Stimulated activated CD4-positive, alpha-beta T cell treated with anti-CD3 and anti-CD28 coated beads, Interleukin-2, amount 100 ng/mL, for 4 hours (primary cell): ENCODE results near the gene LSAMP.

ENCODE experiments used
- DNase-seq: peaks from one replicate; pipeline ENCODE4 v3.0.0-alpha.2; 2020; ENCODE audit warnings: low read depth

Gene LSAMP

GRCh38 chr3:116432795-116433194 lies 12.5 kb downstream of the LSAMP start:
- DNase-seq: no peak

DNA sequence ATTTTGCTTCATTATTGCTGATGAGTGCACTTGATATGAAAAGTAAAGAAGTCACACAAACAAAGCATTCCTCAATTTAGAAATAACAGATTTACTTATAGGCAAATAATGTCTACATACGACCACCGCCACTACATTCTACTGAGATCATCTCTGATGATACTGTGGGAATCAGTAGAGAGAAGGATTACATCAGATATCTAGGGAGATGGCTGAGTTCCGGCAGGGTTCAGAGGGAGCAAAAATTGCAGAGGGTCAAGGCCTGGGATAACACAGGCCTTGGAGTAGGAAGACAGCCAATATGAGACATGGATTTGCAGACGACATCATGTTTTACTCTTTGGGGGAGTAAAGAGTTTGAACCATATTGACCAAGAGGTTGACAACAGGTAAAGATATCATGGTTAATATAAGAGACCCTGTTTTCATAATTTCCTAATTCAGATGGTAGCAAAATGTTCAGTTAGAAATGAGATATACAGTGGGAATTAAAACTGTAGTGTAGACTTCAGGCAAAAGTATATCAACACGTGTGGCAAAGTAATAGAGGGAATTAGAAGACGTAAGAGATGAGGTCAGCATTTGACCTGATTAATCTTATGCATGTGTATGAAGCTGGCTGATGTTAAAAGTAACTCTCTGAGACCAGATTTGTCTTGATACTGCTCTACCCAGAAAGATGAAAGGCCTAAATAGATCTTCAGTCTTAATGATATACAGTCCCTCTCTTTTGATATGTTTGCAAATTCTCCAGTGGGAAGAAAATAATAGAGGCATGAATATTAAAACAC lies 15.6 kb downstream of the LSAMP start:
- no peak for DNase-seq

- DNase-seq: no peak
Observed at GRCh38 chr3:116426036-116426435, 19.3 kb downstream of the LSAMP start.

- DNase-seq: no peak
Observed at GRCh38 chr3:116425126-116425525, 20.2 kb downstream of the LSAMP start.

GRCh38 chr3:116423945-116424344 lies 21.3 kb downstream of the LSAMP start:
- no peak for DNase-seq

- no peak for DNase-seq
Observed at GRCh38 chr3:116423374-116423773, 21.9 kb downstream of the LSAMP start.

DNA sequence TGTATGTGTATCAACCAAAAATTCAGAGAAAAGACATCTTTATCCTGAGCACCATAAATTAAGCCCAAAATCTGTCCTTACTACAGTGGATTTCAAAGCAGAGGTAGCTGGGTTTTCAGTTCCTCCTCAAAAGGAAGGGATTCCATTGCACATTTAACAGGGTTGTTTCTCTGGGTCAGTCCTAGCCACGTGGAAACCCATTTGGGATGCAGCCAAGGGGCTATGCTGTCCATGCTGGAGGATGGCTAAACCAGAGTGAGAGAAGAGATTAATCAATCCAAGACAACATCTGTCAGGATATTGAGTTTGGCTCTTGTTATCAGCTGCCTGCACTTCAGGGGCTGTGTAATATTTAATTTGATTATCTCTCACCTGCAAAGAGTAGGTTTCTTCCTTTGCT lies 28.1 kb downstream of the LSAMP start:
- DNase-seq: no peak

GRCh38 chr3:116413319-116413718 lies 32.0 kb downstream of the LSAMP start:
- no peak for DNase-seq

DNA sequence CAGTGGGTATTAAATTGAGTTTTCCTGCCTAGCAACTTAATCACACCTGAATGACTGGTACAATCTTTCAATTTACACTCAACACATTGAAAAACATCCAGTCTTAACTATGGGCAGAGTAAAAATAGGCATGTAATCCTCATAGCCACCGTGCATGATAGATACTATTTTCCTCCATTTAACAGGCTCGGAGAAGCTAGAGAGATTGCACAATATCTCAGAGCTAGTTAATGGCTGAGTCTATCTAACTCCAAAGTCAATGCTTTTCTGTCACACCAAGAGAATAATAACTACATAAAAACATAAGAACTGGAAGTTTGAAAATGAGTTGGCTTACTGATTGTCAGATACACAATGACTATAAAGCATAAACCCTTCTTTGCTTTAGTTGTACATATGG lies 36.8 kb downstream of the LSAMP start:
- DNase-seq: no peak

GRCh38 chr3:116405231-116405630 lies 40.1 kb downstream of the LSAMP start:
- DNase-seq: no peak

DNA sequence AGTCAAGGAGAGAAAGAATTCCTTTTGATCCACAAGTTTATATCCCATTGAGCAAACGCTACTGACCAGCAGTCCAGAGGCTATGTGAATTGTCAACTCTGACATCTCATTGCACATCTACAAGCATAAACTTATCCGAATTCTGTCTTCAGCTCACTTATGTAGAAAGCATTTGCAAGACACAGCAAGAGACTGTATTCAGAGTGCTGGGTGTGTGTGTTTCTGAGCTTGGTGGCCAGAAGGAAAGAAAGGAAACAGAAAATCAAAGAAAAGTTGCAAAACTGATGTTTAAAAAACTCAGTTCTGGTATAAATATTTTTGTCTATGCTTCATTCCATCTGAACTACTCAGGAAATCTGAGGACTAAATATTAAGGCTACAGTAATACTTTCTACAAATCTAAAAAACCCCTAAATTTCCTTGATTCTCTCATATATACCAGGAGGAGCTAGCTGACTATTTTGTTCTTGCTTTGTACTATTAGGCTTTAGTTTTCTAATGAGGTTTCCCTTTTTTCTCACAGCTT lies 45.5 kb downstream of the LSAMP start:
- no peak for DNase-seq

- no peak for DNase-seq
Observed at GRCh38 chr3:116394365-116394764, 50.9 kb downstream of the LSAMP start.

DNA sequence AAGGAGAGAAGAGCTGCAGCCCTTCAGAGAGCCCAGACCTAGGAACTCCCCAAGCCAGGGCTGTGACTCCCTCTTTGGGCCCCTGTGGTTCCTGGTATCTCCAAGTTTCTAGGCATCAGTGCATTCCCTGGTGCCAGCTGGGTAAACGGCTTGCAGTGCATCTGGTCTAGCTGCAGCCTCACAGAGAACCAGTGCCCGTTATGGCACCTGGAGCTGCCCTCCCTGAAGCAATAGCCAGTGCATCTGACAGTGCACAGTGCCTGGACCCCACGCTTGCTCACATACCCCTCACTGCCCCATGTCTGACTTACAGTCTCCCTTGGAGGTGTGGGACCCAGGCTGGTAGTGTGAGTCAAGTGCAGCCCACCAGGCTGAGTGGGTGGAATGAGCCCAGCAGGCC lies 52.1 kb downstream of the LSAMP start:
- DNase-seq: no peak

DNA sequence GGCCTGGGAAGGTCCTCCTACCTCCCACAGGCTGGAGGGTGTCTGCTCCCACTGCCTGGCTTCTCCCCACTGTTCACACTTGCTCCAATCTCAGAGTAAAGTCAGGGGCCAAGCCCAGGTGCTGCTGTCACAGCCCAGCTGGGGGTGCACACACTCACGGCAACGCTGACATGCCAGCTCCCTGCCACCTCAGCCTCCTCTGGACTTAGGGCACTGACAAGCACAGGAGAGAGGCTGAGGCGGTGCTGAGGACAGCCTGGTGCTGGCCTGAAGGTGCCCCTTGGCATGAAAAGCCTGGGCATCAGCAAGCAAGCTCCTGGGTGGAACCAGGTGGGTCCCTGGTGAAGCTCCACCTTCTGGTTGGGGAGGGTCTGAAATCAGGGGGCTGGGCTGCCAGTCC lies 53.0 kb downstream of the LSAMP start:
- DNase-seq: no peak

DNA sequence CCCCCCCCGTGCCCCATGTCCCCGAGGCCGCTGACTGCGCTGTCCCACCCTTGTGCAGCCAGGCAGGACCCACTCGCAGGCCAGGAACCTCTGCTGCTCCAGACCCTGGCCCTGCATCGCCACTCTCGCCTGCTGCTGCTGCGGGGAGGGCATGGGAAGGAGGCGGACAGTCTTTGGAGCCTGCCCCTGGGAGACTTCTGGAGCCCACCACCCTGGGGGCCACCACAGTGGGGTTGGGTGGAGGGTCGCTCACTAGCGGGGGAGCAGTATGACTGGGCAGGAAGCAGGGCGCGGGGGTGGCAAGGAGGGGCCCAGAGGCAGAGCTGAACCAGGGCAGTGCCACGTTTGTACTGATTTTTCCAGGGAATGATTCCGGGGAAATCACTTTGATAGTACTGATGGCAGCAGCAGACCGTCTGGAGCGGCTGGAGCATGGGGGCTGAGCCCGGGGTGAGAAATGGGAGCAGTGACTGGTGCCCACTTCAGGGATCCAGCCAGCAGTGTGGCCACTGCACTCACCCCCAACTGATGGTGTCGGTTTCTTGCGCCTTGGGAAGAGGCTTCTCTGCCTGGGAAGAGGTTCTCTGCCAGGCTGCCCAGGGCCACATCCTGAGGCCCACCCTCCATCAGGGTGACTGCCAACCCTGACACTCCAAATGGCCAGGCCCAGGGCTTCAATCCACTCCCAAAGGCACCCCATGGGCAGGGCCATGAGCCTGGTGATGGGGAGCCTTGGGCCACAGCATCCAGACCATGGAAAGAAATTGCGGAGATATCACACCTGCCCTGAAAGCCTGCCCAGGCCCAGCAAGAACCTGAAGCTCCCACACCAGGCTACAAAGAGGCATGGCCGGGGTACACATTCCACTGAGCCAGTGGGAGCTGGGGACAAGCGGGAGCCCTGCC lies 53.7 kb downstream of the LSAMP start:
- no peak for DNase-seq

DNA sequence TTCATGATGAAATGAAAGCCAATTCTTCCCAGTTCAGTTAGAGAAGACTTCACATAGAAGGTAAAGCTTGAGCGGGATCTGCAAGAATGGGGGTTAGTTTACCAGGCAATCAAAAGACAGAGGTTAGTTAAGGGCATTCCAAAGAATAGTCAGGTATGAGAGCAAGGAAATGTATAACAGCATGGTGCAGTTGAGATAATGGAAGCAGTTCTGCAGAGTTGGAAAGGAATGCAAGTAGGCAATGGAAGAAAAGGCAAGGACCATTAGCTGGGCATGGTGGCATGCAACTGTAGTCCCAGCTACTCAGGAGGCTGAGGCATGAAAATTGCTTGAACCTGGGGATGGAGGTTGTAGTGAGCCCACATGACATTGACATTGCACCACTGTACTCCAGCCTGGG lies 55.0 kb downstream of the LSAMP start:
- no peak for DNase-seq

DNA sequence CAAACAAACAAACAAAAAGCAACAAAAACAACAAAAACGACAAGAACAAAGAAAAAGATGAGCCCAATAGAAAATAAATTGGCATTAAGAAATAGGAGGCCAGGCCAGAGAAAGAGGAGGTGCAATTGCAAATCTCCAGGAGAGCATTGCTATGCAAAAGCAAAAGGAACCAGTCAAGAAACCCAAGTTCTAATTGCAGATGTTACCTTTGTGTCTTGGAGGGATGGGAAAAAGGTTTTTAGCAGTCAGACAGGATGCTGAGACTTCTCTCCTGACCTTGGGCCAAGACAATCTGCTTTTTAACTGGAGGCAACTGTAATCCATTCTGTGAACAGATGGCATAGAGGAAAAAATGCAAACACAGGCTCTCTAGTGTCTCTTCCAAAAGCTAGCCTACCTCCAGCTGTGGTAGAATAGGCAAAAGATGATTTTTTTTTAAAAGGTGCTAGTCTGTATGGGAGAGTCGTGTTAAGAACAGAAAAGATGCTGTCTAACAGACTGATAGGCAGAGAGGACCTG lies 56.4 kb downstream of the LSAMP start:
- DNase-seq: no peak

DNA sequence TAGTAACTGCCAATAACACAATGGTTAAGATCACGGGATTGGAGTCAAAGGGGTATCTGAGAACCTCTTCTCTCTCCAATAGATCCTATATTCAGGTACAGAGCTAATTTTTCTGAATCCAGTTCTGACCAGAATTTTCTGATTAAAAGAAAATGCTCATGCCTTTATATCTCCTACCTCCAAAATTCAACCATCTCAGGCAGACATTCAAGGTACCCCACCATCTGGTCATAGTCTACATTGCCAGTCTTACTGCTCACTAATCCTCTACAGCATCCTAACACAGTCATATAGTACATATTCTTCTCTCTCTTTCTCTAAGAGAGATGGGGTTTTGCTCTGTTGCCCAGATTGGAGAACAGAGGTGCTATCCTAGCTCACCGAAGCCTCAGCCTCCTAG lies 59.1 kb downstream of the LSAMP start:
- no peak for DNase-seq

- no peak for DNase-seq
Observed at GRCh38 chr3:116384717-116385116, 60.6 kb downstream of the LSAMP start.

- no peak for DNase-seq
Observed at GRCh38 chr3:116378077-116378476, 67.2 kb downstream of the LSAMP start.

- no peak for DNase-seq
Observed at GRCh38 chr3:116374901-116375300, 70.4 kb downstream of the LSAMP start.

- DNase-seq: no peak
Observed at GRCh38 chr3:116367761-116368395, 77.4 kb downstream of the LSAMP start.
